HEK293 (cell line): ENCODE data around the gene ATXN10.

Experiments used
- CTCF ChIA-PET: fragments of 350-600 bp; formaldehyde crosslinking; extraction: SDS; loops from one replicate; lab custom pipeline; 2021; ENCODE audit warnings: antibody characterized with exemption; lab: Yijun Ruan, JAX
- POLR2A ChIA-PET: fragments of 300-600 bp; formaldehyde crosslinking; extraction: SDS; loops from one replicate; lab custom pipeline; 2020; ENCODE audit warnings: antibody characterized with exemption, inconsistent platforms; lab: Yijun Ruan, JAX
- H3K27ac ChIP-seq: fragments of 200-500 bp; sonication (Bioruptor generic); 2 replicates; pipeline ENCODE4 v1.5.1; 2014; ENCODE audit warnings: low read depth, low read length, control low read depth, inconsistent platforms; ENCODE audit errors: extremely low read depth
- H3K36me3 ChIP-seq, 2 experiments: fragments of 200-500 bp in 1 of 2; sonication (Bioruptor generic) in 1 of 2; 1 replicate in 1 of 2; 2 replicates in 1 of 2; pipeline ENCODE4 v1.5.1; 2014 to 2017; ENCODE audit warnings: inconsistent platforms in 2 of 2, low read length in 2 of 2; ENCODE audit not compliant: control insufficient read depth in 2 of 2, insufficient read depth in 1 of 2
- H3K4me1 ChIP-seq: fragments of 200-500 bp; sonication (Bioruptor generic); 2 replicates; pipeline ENCODE4 v1.5.1; 2014; ENCODE audit warnings: mild to moderate bottlenecking, low read length, inconsistent platforms; ENCODE audit not compliant: control insufficient read depth, insufficient read depth
- H3K4me3 ChIP-seq: 2 replicates; pipeline ENCODE4 v1.5.1; 2011; ENCODE audit warnings: low read depth, mild to moderate bottlenecking, control low read depth, low read length, moderate library complexity
- H3K9me3 ChIP-seq: fragments of 200-500 bp; sonication (Bioruptor generic); 2 replicates; pipeline ENCODE4 v1.5.1; 2014; ENCODE audit warnings: low read depth, low read length, inconsistent platforms; ENCODE audit not compliant: control insufficient read depth, insufficient read depth
- BCL11A ChIP-seq: fragments of 450-650 bp; formaldehyde crosslinking; IDR thresholded peaks from 2 replicates; pipeline ENCODE4 v1.5.1; 2016; ENCODE audit warnings: low read depth, missing biosample characterization, missing genetic modification characterization
- EGR2 ChIP-seq: fragments of 450-650 bp; formaldehyde crosslinking; IDR thresholded peaks from 2 replicates; pipeline ENCODE4 v1.5.1; 2016; ENCODE audit warnings: low read depth, missing biosample characterization, missing genetic modification characterization
- GLI2 ChIP-seq: fragments of 450-650 bp; formaldehyde crosslinking; IDR thresholded peaks from 2 replicates; pipeline ENCODE4; 2017; ENCODE audit warnings: missing biosample characterization, missing genetic modification characterization, low read depth, borderline replicate concordance
- GLI4 ChIP-seq: fragments of 450-650 bp; formaldehyde crosslinking; IDR thresholded peaks from 2 replicates; pipeline ENCODE4 v1.5.1; 2016; ENCODE audit warnings: missing biosample characterization, missing genetic modification characterization
- GLIS1 ChIP-seq: fragments of 450-650 bp; formaldehyde crosslinking; IDR thresholded peaks from 2 replicates; pipeline ENCODE4 v1.5.1; 2016; ENCODE audit warnings: missing biosample characterization, missing genetic modification characterization
- IKZF3 ChIP-seq: fragments of 450-650 bp; IDR thresholded peaks from 2 replicates; pipeline ENCODE4 v1.5.0; 2018; ENCODE audit warnings: missing biosample characterization, mild to moderate bottlenecking, missing genetic modification characterization, moderate library complexity
- TRIM28 ChIP-seq: IDR thresholded peaks from 2 replicates; pipeline ENCODE4 v1.6.1; 2011; ENCODE audit warnings: low read length, control low read depth, borderline replicate concordance
- ZBTB48 ChIP-seq: fragments of 450-650 bp; formaldehyde crosslinking; IDR thresholded peaks from 2 replicates; pipeline ENCODE4 v1.5.1; 2016; ENCODE audit warnings: missing biosample characterization, missing genetic modification characterization
- ZFHX2 ChIP-seq: fragments of 450-650 bp; formaldehyde crosslinking; conservative IDR thresholded peaks from 2 replicates; pipeline ENCODE4 v1.5.1; 2016; ENCODE audit warnings: missing biosample characterization, missing genetic modification characterization
- ZFP41 ChIP-seq: fragments of 450-650 bp; formaldehyde crosslinking; IDR thresholded peaks from 2 replicates; pipeline ENCODE4 v1.5.1; 2016; ENCODE audit warnings: missing biosample characterization, missing genetic modification characterization, borderline replicate concordance
- ZNF146 ChIP-seq: fragments of 450-650 bp; formaldehyde crosslinking; IDR thresholded peaks from 2 replicates; pipeline ENCODE4 v1.5.1; 2016; ENCODE audit warnings: missing biosample characterization, missing genetic modification characterization
- ZNF214 ChIP-seq: fragments of 450-650 bp; formaldehyde crosslinking; IDR thresholded peaks from 2 replicates; pipeline ENCODE4 v1.5.1; 2017; ENCODE audit warnings: missing biosample characterization, mild to moderate bottlenecking, missing genetic modification characterization, borderline replicate concordance
- ZNF362 ChIP-seq: fragments of 450-650 bp; formaldehyde crosslinking; IDR thresholded peaks from 2 replicates; pipeline ENCODE4 v1.5.1; 2016; ENCODE audit warnings: missing biosample characterization, missing genetic modification characterization
- ZNF449 ChIP-seq: fragments of 450-650 bp; formaldehyde crosslinking; IDR thresholded peaks from 2 replicates; pipeline ENCODE4 v1.5.1; 2017; ENCODE audit warnings: missing biosample characterization, mild to moderate bottlenecking, missing genetic modification characterization, moderate library complexity
- ZNF473 ChIP-seq: fragments of 450-650 bp; formaldehyde crosslinking; IDR thresholded peaks from 2 replicates; pipeline ENCODE4 v1.5.1; 2017; ENCODE audit warnings: missing biosample characterization, missing genetic modification characterization
- ZNF544 ChIP-seq: fragments of 450-650 bp; formaldehyde crosslinking; IDR thresholded peaks from 2 replicates; pipeline ENCODE4 v1.5.0; 2017; ENCODE audit warnings: missing biosample characterization, missing genetic modification characterization
- ZNF555 ChIP-seq: fragments of 450-650 bp; formaldehyde crosslinking; conservative IDR thresholded peaks from 2 replicates; pipeline ENCODE4 v1.5.1; 2017; ENCODE audit warnings: missing biosample characterization, mild to moderate bottlenecking, missing genetic modification characterization, inconsistent platforms
- ZNF560 ChIP-seq: fragments of 450-650 bp; formaldehyde crosslinking; IDR thresholded peaks from 2 replicates; pipeline ENCODE4 v1.5.1; 2017; ENCODE audit warnings: missing biosample characterization, missing genetic modification characterization, borderline replicate concordance
- ZNF596 ChIP-seq: fragments of 450-650 bp; IDR thresholded peaks from 2 replicates; pipeline ENCODE4 v1.5.0; 2018; ENCODE audit warnings: missing biosample characterization, mild to moderate bottlenecking, missing genetic modification characterization, moderate library complexity
- ZNF654 ChIP-seq: fragments of 450-650 bp; formaldehyde crosslinking; IDR thresholded peaks from 2 replicates; pipeline ENCODE4 v1.5.1; 2016; ENCODE audit warnings: low read depth, missing biosample characterization, missing genetic modification characterization
- ZNF660 ChIP-seq: fragments of 450-650 bp; IDR thresholded peaks from 2 replicates; pipeline ENCODE4 v1.5.1; 2018; ENCODE audit warnings: missing biosample characterization, mild to moderate bottlenecking, missing genetic modification characterization
- ZNF707 ChIP-seq: fragments of 450-650 bp; formaldehyde crosslinking; IDR thresholded peaks from 2 replicates; pipeline ENCODE4 v1.5.1; 2016; ENCODE audit warnings: missing biosample characterization, missing genetic modification characterization
- ZNF747 ChIP-seq: fragments of 450-650 bp; formaldehyde crosslinking; IDR thresholded peaks from 2 replicates; pipeline ENCODE4 v1.5.1; 2016; ENCODE audit warnings: missing biosample characterization, missing genetic modification characterization
- ZNF768 ChIP-seq: fragments of 450-650 bp; formaldehyde crosslinking; IDR thresholded peaks from 2 replicates; pipeline ENCODE4 v1.5.1; 2018; ENCODE audit warnings: missing biosample characterization, mild to moderate bottlenecking, missing genetic modification characterization
- ZNF843 ChIP-seq: fragments of 450-650 bp; formaldehyde crosslinking; IDR thresholded peaks from 2 replicates; pipeline ENCODE4 v1.5.1; 2016; ENCODE audit warnings: missing biosample characterization, missing genetic modification characterization
- TF ChIP-seq, protein P1 (sequence below): fragments of 450-650 bp; formaldehyde crosslinking; IDR thresholded peaks from 2 replicates; pipeline ENCODE4 v1.5.1; 2017; ENCODE audit warnings: missing biosample characterization, missing genetic modification characterization
- TF ChIP-seq, protein P2 (sequence below): fragments of 450-650 bp; formaldehyde crosslinking; IDR thresholded peaks from 2 replicates; pipeline ENCODE4 v1.5.1; 2016; ENCODE audit warnings: missing biosample characterization, missing genetic modification characterization

Gene ATXN10

GRCh38 chr22:45630436-45630835 is 41.2 kb upstream of the ATXN10 start (continued):
- no peak for TF ChIP-seq ZNF449
- TF ChIP-seq ZFHX2 (tag by site-specific recombination): no peak
- no peak for TF ChIP-seq ZNF707 (tag by site-specific recombination)
- TF ChIP-seq ZNF146 (tag by site-specific recombination): no peak
- TF ChIP-seq ZNF747 (tag by site-specific recombination): no peak
- TF ChIP-seq GLI4 (tag by site-specific recombination): no peak
- TF ChIP-seq ZNF362 (tag by site-specific recombination): no peak
- no peak for TF ChIP-seq EGR2 (tag by site-specific recombination)
- TF ChIP-seq ZNF544 (tag by site-specific recombination): no peak
- TF ChIP-seq ZNF660 (tag by site-specific recombination): no peak

DNA sequence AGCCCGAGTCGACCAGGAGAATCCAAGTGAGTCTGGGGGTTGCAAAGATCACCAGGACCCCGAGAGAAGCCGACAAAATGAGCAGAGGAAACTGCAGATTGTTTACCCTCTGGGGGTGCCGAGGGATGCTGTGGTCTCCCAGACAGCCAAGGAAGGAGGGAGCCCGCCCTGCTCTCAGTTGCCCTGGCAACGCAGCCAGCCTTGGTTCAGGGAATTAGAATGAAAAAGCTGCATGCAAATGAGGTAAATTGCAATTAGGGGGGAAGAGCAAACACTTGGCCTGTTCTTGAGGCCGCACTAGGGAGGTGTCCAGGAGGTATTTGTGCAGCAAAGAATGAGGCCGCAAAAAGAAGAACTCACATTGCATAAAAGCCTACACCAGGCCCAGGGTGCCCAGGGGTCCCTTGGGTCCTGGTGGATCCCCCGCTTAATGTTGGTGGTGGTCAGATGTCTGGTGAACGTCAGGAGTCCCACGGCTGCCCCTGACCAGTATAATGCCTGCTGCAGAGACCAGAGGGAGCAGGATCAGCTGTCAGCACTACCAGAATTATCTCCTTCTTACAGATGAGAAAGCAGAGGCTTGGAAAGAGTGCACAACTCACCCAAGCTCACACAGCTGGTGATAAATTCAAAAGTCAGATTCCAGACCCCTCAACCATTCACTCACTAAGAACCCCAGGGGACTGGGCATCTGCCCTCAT is 40.3 kb upstream of the ATXN10 start:
- H3K4me1 ChIP-seq: no peaks in the 10 kb centered on the region
- no peak overlapping the region for H3K4me3 ChIP-seq
- H3K27ac ChIP-seq: no peak overlapping the region
- POLR2A ChIA-PET: no interaction called here
- CTCF ChIA-PET: interaction anchor here (0.6 kb wide), 1 partner anchor 379 kb away, joined by 3 read pairs; no protein-coding TSS in a partner anchor
- no peaks in the 10 kb centered on the region for H3K9me3 ChIP-seq
- TF ChIP-seq GLIS1 (tag by site-specific recombination): no peak
- TF ChIP-seq, protein P1, sequence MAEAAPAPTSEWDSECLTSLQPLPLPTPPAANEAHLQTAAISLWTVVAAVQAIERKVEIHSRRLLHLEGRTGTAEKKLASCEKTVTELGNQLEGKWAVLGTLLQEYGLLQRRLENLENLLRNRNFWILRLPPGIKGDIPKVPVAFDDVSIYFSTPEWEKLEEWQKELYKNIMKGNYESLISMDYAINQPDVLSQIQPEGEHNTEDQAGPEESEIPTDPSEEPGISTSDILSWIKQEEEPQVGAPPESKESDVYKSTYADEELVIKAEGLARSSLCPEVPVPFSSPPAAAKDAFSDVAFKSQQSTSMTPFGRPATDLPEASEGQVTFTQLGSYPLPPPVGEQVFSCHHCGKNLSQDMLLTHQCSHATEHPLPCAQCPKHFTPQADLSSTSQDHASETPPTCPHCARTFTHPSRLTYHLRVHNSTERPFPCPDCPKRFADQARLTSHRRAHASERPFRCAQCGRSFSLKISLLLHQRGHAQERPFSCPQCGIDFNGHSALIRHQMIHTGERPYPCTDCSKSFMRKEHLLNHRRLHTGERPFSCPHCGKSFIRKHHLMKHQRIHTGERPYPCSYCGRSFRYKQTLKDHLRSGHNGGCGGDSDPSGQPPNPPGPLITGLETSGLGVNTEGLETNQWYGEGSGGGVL: no peak
- no peak for TF ChIP-seq ZBTB48 (tag by site-specific recombination)
- TF ChIP-seq ZNF214: no peak
- no peak for TF ChIP-seq ZNF555 (tag by site-specific recombination)
- no peak for TF ChIP-seq ZNF473
- TF ChIP-seq ZFP41: no peak
- TF ChIP-seq ZNF560 (tag by site-specific recombination): no peak
- no peak for TF ChIP-seq TRIM28
- TF ChIP-seq GLI2 (tag by site-specific recombination): no peak
- TF ChIP-seq, protein P2, sequence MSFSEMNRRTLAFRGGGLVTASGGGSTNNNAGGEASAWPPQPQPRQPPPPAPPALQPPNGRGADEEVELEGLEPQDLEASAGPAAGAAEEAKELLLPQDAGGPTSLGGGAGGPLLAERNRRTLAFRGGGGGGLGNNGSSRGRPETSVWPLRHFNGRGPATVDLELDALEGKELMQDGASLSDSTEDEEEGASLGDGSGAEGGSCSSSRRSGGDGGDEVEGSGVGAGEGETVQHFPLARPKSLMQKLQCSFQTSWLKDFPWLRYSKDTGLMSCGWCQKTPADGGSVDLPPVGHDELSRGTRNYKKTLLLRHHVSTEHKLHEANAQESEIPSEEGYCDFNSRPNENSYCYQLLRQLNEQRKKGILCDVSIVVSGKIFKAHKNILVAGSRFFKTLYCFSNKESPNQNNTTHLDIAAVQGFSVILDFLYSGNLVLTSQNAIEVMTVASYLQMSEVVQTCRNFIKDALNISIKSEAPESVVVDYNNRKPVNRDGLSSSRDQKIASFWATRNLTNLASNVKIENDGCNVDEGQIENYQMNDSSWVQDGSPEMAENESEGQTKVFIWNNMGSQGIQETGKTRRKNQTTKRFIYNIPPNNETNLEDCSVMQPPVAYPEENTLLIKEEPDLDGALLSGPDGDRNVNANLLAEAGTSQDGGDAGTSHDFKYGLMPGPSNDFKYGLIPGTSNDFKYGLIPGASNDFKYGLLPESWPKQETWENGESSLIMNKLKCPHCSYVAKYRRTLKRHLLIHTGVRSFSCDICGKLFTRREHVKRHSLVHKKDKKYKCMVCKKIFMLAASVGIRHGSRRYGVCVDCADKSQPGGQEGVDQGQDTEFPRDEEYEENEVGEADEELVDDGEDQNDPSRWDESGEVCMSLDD (tag by site-specific recombination): no peak
- no peak for TF ChIP-seq IKZF3
- TF ChIP-seq BCL11A: no peak
- TF ChIP-seq ZNF768 (tag by site-specific recombination): no peak
- no peak for TF ChIP-seq ZNF596 (tag by site-specific recombination)
- no peak for TF ChIP-seq ZNF843
- TF ChIP-seq ZNF654: no peak
- no peaks in the 10 kb centered on the region for H3K36me3 ChIP-seq
